ENCODE data around the gene ADCY2. TPM values are rescaled to one million over a fixed set of nuclear protein-coding genes. Genes with fewer than 3 reads are reported as not detected.

Gene ADCY2
- total RNA-seq, 1 experiment from 2014 or later = not detected

DNA sequence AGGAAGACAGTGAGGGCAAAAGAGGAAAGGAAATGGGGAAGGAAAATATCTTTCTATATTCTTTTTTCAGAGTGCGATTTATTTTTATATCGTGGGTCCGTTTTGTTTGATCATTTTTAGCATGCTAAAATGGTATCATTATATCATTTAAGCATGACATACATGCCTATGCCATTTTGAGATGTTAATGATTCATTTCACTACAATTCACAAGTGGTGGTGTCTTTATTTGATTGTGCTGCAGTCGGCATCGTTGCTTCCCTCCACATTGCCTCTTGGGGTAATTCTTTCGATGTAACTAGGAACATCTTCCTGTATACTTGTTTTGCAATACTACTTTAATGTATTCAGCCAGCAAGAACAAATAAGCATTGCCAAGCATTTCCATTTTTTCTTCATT lies 309.8 kb downstream of the ADCY2 start:
- no peak for DNase-seq
- intact Hi-C loops (cut with micrococcal nuclease; ENCODE audit: unreplicated experiment) = no loop called here
- TF ChIP-seq, protein P1, sequence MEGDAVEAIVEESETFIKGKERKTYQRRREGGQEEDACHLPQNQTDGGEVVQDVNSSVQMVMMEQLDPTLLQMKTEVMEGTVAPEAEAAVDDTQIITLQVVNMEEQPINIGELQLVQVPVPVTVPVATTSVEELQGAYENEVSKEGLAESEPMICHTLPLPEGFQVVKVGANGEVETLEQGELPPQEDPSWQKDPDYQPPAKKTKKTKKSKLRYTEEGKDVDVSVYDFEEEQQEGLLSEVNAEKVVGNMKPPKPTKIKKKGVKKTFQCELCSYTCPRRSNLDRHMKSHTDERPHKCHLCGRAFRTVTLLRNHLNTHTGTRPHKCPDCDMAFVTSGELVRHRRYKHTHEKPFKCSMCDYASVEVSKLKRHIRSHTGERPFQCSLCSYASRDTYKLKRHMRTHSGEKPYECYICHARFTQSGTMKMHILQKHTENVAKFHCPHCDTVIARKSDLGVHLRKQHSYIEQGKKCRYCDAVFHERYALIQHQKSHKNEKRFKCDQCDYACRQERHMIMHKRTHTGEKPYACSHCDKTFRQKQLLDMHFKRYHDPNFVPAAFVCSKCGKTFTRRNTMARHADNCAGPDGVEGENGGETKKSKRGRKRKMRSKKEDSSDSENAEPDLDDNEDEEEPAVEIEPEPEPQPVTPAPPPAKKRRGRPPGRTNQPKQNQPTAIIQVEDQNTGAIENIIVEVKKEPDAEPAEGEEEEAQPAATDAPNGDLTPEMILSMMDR (IDR thresholded peaks at IDR 0.05; ENCODE audit: unreplicated experiment) = no peak
- peaks cover 8% of the 10 kb centered on the region for H3K9me3 Mint-ChIP-seq (ENCODE audit: low read depth, unreplicated experiment)
- H3K27ac Mint-ChIP-seq (ENCODE audit: unreplicated experiment) = no peak overlapping the region
- no peaks in the 10 kb centered on the region for H3K27me3 Mint-ChIP-seq (ENCODE audit: unreplicated experiment)
- H3K4me3 Mint-ChIP-seq (ENCODE audit: low read depth, unreplicated experiment) = no peak overlapping the region
- CTCF ChIA-PET = no interaction called here
- no peaks in the 10 kb centered on the region for H3K4me1 Mint-ChIP-seq (ENCODE audit: low read depth, unreplicated experiment)
- no TSS peak for BruUV-seq (replicated peaks)
- no peaks in the 10 kb centered on the region for H3K36me3 Mint-ChIP-seq (ENCODE audit: insufficient read depth, unreplicated experiment)

GRCh38 chr5:7706256-7706655 lies 310.3 kb downstream of the ADCY2 start:
- BruUV-seq (replicated peaks) = no TSS peak
- Mint-ChIP-seq H3K9me3 (ENCODE audit: low read depth, unreplicated experiment) (peaks cover 8% of the 10 kb centered on the region), H3K27me3 (ENCODE audit: unreplicated experiment) (no peaks in the 10 kb centered on the region), H3K36me3 (ENCODE audit: insufficient read depth, unreplicated experiment) (no peaks in the 10 kb centered on the region), H3K27ac (ENCODE audit: unreplicated experiment) (no peak overlapping the region), H3K4me1 (ENCODE audit: low read depth, unreplicated experiment) (no peaks in the 10 kb centered on the region), H3K4me3 (ENCODE audit: low read depth, unreplicated experiment) (no peak overlapping the region)
- intact Hi-C loops (cut with micrococcal nuclease; ENCODE audit: unreplicated experiment) = no loop called here
- TF ChIP-seq, protein P1 (IDR thresholded peaks at IDR 0.05; ENCODE audit: unreplicated experiment) = no peak
- CTCF ChIA-PET = no interaction called here
- no peak for DNase-seq

DNA sequence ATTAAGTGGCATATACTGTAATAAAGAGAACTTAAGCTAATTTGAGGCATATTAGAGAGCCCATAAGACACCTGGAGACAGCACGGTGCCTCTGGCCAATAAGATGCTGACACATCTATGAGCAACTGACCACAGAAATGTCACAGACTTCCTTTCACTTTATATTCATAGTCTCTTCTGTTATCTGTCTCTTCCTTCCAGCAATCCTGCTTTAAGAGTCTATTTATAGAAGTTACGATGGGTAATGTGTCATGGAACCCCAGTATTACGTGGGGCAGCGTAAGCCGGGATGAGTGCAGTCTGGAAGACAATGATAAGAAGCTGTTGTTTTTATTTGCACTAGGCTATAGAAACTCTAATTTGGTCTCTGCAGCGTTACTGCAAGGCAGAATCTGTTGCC lies 318.2 kb downstream of the ADCY2 start:
- H3K36me3 Mint-ChIP-seq (ENCODE audit: insufficient read depth, unreplicated experiment) = no peaks in the 10 kb centered on the region
- CTCF ChIA-PET = no interaction called here

GRCh38 chr5:7714697-7715096 lies 318.8 kb downstream of the ADCY2 start:
- CTCF ChIA-PET = no interaction called here
- H3K27ac Mint-ChIP-seq (ENCODE audit: unreplicated experiment) = no peak overlapping the region

More for the DNA sequence above, 318.2 kb downstream of the ADCY2 start:
- peaks cover 9% of the 10 kb centered on the region for H3K9me3 Mint-ChIP-seq (ENCODE audit: low read depth, unreplicated experiment)
- H3K27ac Mint-ChIP-seq (ENCODE audit: unreplicated experiment) = no peak overlapping the region
- DNase-seq = no peak
- H3K4me1 Mint-ChIP-seq (ENCODE audit: low read depth, unreplicated experiment) = no peaks in the 10 kb centered on the region
- intact Hi-C loops (cut with micrococcal nuclease; ENCODE audit: unreplicated experiment) = no loop called here
- no peaks in the 10 kb centered on the region for H3K27me3 Mint-ChIP-seq (ENCODE audit: unreplicated experiment)
- BruUV-seq (replicated peaks) = no TSS peak
- TF ChIP-seq, protein P1 (IDR thresholded peaks at IDR 0.05; ENCODE audit: unreplicated experiment) = no peak
- H3K4me3 Mint-ChIP-seq (ENCODE audit: low read depth, unreplicated experiment) = no peak overlapping the region

More at GRCh38 chr5:7714697-7715096, 318.8 kb downstream of the ADCY2 start:
- Mint-ChIP-seq H3K4me1 (ENCODE audit: low read depth, unreplicated experiment) (no peaks in the 10 kb centered on the region), H3K4me3 (ENCODE audit: low read depth, unreplicated experiment) (no peak overlapping the region), H3K27me3 (ENCODE audit: unreplicated experiment) (no peaks in the 10 kb centered on the region), H3K9me3 (ENCODE audit: low read depth, unreplicated experiment) (peaks cover 9% of the 10 kb centered on the region), H3K36me3 (ENCODE audit: insufficient read depth, unreplicated experiment) (no peaks in the 10 kb centered on the region)
- DNase-seq = no peak
- TF ChIP-seq, protein P1 (IDR thresholded peaks at IDR 0.05; ENCODE audit: unreplicated experiment) = no peak
- no TSS peak for BruUV-seq (replicated peaks)
- intact Hi-C loops (cut with micrococcal nuclease; ENCODE audit: unreplicated experiment) = no loop called here
